HepG2 (cell line): Measurements from ENCODE around the gene MRPS2. TPM values are rescaled to one million over a fixed set of nuclear protein-coding genes. Genes with fewer than 3 reads are reported as not detected.

Experiments
- CHD2 ChIP-seq: IDR thresholded peaks from 2 replicates; pipeline ENCODE4 v1.6.1; 2011; ENCODE audit warnings: low read depth, low read length, improper control_type of control experiment
- FOXK1 ChIP-seq: sonication (generic); formaldehyde crosslinking; IDR thresholded peaks from 2 replicates; pipeline ENCODE4 v1.4.0; 2020; ENCODE audit warnings: low read depth, missing genetic modification reagents, borderline replicate concordance
- HMGXB3 ChIP-seq: sonication (generic); formaldehyde crosslinking; IDR thresholded peaks from 2 replicates; pipeline ENCODE4 v1.4.0; 2020; ENCODE audit warnings: missing genetic modification reagents, borderline replicate concordance
- JUND ChIP-seq: sonication (generic); formaldehyde crosslinking; IDR thresholded peaks from 2 replicates; pipeline ENCODE4 v1.8.0; 2022; ENCODE audit warnings: mild to moderate bottlenecking, missing genetic modification reagents
- KAT8 ChIP-seq: IDR thresholded peaks from 2 replicates; pipeline ENCODE4 v1.6.1; 2016; ENCODE audit warnings: missing genetic modification reagents, missing compliant biosample characterization
- LCORL ChIP-seq, 2 experiments: fragments of 450-650 bp in 1 of 2; sonication (generic) in 1 of 2; formaldehyde crosslinking in 1 of 2; IDR thresholded peaks; 2 replicates each; pipeline versions ENCODE4 v1.5.0 to v1.6.1; 2017 to 2020; ENCODE audit warnings: antibody characterized with exemption in 1 of 2, missing genetic modification reagents in 1 of 2
- PATZ1 ChIP-seq: sonication (generic); formaldehyde crosslinking; IDR thresholded peaks from 2 replicates; pipeline ENCODE4 v1.4.0; 2020; ENCODE audit warnings: missing genetic modification reagents
- RBFOX2 ChIP-seq: fragments of 200-400 bp; formaldehyde crosslinking; IDR thresholded peaks from 2 replicates; pipeline ENCODE4 v1.6.1; 2017; ENCODE audit warnings: low read depth, mild to moderate bottlenecking, low read length
- REPIN1 ChIP-seq: sonication (generic); formaldehyde crosslinking; IDR thresholded peaks from 2 replicates; pipeline ENCODE4 v1.8.0; 2022; ENCODE audit warnings: missing genetic modification reagents, low read depth, mild to moderate bottlenecking, borderline replicate concordance
- RNF2 ChIP-seq: fragments of 450-650 bp; conservative IDR thresholded peaks from 2 replicates; pipeline ENCODE4 v1.6.1; 2016; ENCODE audit warnings: low read depth
- TAF1 ChIP-seq: sonication (generic); formaldehyde crosslinking; IDR thresholded peaks from 2 replicates; pipeline ENCODE4 v1.4.0; 2020; ENCODE audit warnings: missing genetic modification reagents
- TBX2 ChIP-seq: sonication (generic); formaldehyde crosslinking; IDR thresholded peaks from 2 replicates; pipeline ENCODE4 v1.5.0; 2020; ENCODE audit warnings: missing genetic modification reagents, mild to moderate bottlenecking, borderline replicate concordance
- TEAD3 ChIP-seq: optimal IDR thresholded peaks from 2 replicates; pipeline ENCODE3; 2016; ENCODE audit warnings: borderline replicate concordance
- YEATS4 ChIP-seq: sonication (generic); formaldehyde crosslinking; IDR thresholded peaks from 2 replicates; pipeline ENCODE4 v1.4.0; 2020; ENCODE audit warnings: missing genetic modification reagents, borderline replicate concordance
- ZBTB38 ChIP-seq: sonication (generic); formaldehyde crosslinking; IDR thresholded peaks from 2 replicates; pipeline ENCODE4 v1.5.1; 2020; ENCODE audit warnings: mild to moderate bottlenecking, missing genetic modification reagents
- ZFP36L1 ChIP-seq: sonication (generic); formaldehyde crosslinking; IDR thresholded peaks from 2 replicates; pipeline ENCODE4 v1.8.0; 2022; ENCODE audit warnings: mild to moderate bottlenecking, missing genetic modification reagents, moderate library complexity
- ZNF281 ChIP-seq: sonication (generic); formaldehyde crosslinking; IDR thresholded peaks from 2 replicates; pipeline ENCODE4 v1.4.0; 2020; ENCODE audit warnings: missing genetic modification reagents, borderline replicate concordance
- ZNF569 ChIP-seq: sonication (generic); formaldehyde crosslinking; IDR thresholded peaks from 2 replicates; pipeline ENCODE4 v1.5.0; 2020; ENCODE audit warnings: mild to moderate bottlenecking, missing genetic modification reagents, moderate library complexity, borderline replicate concordance
- ZNF768 ChIP-seq: sonication (generic); formaldehyde crosslinking; IDR thresholded peaks from 2 replicates; pipeline ENCODE4 v1.4.0; 2020; ENCODE audit warnings: missing genetic modification reagents
- ZNF839 ChIP-seq: sonication (generic); formaldehyde crosslinking; IDR thresholded peaks from 2 replicates; pipeline ENCODE4 v1.4.0; 2020; ENCODE audit warnings: missing genetic modification reagents, mild to moderate bottlenecking, borderline replicate concordance
- polyA plus RNA-seq, 8 experiments: library from polyadenylated mRNA; depleted of rRNA in 3 of 8; stranded (reverse) in 7 of 8; unstranded in 1 of 8; fragments of >200 nt; fragmentation: Illumina TruSeq in 4 of 8; extraction: Trizol in 4 of 8; gene quantifications; 2 replicates each; pipeline versions ENCODE4 v1.2.1 to v1.2.3, GENCODE V29; 2011 to 2016; ENCODE audit warnings: low read depth in 4 of 8, missing spikeins in 1 of 8, mixed read lengths in 1 of 8; ENCODE audit not compliant: insufficient read depth in 1 of 8
- total RNA-seq, 5 experiments: library from RNA; depleted of rRNA; stranded (reverse); fragments of >200 nt; fragmentation: Illumina TruSeq; extraction: Trizol; gene quantifications; 2 replicates each; pipeline ENCODE4 v1.2.3, GENCODE V29; 2016; ENCODE audit warnings: low read depth in 1 of 5

Gene MRPS2
- total and polyA plus RNA-seq, 2 of the 13 experiments (the other 11 are each of a cell fraction or from before 2014, with no cell fraction given) = 44.4 to 86.7 TPM

GRCh38 chr9:135499326-135500070 is 984 bp upstream of the MRPS2 start (continued):
- TF ChIP-seq LCORL (IDR thresholded peaks at IDR 0.05) (0 out of 2 replicates have a peak, but pooled peaks have one; percentile 12), LCORL (CRISPR knock-in tag; IDR thresholded peaks at IDR 0.05) (no peak), ZNF281 (CRISPR knock-in tag) (peak; percentile 62; the same call in 1 of the 2 replicates), ZBTB38 (CRISPR knock-in tag) (no peak), CHD2 (0 out of 2 replicates have a peak, but pooled peaks have one; percentile 7), ZNF839 (CRISPR knock-in tag) (no peak), TBX2 (CRISPR knock-in tag) (peak; percentile 7; the same call in 1 of the 2 replicates), TAF1 (CRISPR knock-in tag) (peak; percentile 67), ZNF768 (0 out of 2 replicates have a peak, but pooled peaks have one; percentile 51), ZFP36L1 (0 out of 2 replicates have a peak, but pooled peaks have one; percentile 49), PATZ1 (CRISPR knock-in tag) (peak; percentile 35), HMGXB3 (0 out of 2 replicates have a peak, but pooled peaks have one; percentile 46), RNF2 (no peak), REPIN1 (CRISPR knock-in tag) (peak; percentile 53; the same call in 1 of the 2 replicates), FOXK1 (CRISPR knock-in tag) (0 out of 2 replicates have a peak, but pooled peaks have one; percentile 14), ZNF569 (CRISPR knock-in tag) (no peak), JUND (CRISPR knock-in tag) (peak; percentile 56; the same call in 1 of the 2 replicates), KAT8 (CRISPR knock-in tag) (peak; percentile 59; the same call in 1 of the 2 replicates), YEATS4 (0 out of 2 replicates have a peak, but pooled peaks have one; percentile 14), TEAD3 (CRISPR knock-in tag) (peak; percentile 69), RBFOX2 (no peak)
